ENCODE data around the gene DNM3. TPM values are rescaled to one million over a fixed set of nuclear protein-coding genes. Genes with fewer than 3 reads are reported as not detected.

The DNM3 gene
- total RNA-seq, 1 donor from 2014 or later: 2.1 TPM

- Mint-ChIP-seq H3K9me3 (no peaks in the 10 kb centered on the region), H3K4me3 (no peak overlapping the region), H3K36me3 (no peaks in the 10 kb centered on the region), H3K27me3 (no peaks in the 10 kb centered on the region), H3K27ac (no peak overlapping the region), H3K4me1 (ENCODE audit: unreplicated experiment) (peaks cover 22% of the 10 kb centered on the region)
- TF ChIP-seq, protein P1, sequence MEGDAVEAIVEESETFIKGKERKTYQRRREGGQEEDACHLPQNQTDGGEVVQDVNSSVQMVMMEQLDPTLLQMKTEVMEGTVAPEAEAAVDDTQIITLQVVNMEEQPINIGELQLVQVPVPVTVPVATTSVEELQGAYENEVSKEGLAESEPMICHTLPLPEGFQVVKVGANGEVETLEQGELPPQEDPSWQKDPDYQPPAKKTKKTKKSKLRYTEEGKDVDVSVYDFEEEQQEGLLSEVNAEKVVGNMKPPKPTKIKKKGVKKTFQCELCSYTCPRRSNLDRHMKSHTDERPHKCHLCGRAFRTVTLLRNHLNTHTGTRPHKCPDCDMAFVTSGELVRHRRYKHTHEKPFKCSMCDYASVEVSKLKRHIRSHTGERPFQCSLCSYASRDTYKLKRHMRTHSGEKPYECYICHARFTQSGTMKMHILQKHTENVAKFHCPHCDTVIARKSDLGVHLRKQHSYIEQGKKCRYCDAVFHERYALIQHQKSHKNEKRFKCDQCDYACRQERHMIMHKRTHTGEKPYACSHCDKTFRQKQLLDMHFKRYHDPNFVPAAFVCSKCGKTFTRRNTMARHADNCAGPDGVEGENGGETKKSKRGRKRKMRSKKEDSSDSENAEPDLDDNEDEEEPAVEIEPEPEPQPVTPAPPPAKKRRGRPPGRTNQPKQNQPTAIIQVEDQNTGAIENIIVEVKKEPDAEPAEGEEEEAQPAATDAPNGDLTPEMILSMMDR (conservative IDR thresholded peaks at IDR 0.05): no peak
- DNase-seq (ENCODE audit: extremely low spot score, unreplicated experiment): no peak
Measured at GRCh38 chr1:172172352-172172831, 331.1 kb downstream of the DNM3 start.

DNA sequence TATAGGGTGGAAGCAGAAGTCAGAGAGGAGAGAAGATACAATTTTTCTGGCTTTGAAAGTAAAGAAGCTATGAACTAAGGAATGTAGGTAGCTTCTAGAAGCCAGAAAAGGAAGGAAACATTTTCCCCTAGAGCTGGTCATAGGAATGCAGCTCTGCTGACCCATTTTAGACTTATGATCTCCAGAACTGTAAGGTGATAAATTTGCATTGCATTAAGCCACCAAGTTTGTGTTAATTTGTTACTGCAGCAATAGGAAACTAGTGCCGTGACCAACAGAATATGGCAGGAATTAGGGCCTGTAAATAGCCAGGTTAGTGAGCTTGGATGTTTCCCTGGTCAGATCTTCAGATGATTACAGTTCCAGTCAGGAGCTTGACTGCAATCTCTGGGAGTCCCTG, 334.9 kb downstream of the DNM3 start:
- TF ChIP-seq, protein P1 (conservative IDR thresholded peaks at IDR 0.05): no peak
- H3K4me1 Mint-ChIP-seq (ENCODE audit: unreplicated experiment): peaks cover 20% of the 10 kb centered on the region
- H3K36me3 Mint-ChIP-seq: no peaks in the 10 kb centered on the region
- no peak overlapping the region for H3K27ac Mint-ChIP-seq
- no peak overlapping the region for H3K4me3 Mint-ChIP-seq
- no peak for DNase-seq (ENCODE audit: extremely low spot score, unreplicated experiment)
- no peaks in the 10 kb centered on the region for H3K9me3 Mint-ChIP-seq
- no peaks in the 10 kb centered on the region for H3K27me3 Mint-ChIP-seq

- no peak for DNase-seq (ENCODE audit: extremely low spot score, unreplicated experiment)
- Mint-ChIP-seq H3K36me3 (no peaks in the 10 kb centered on the region), H3K27ac (no peak overlapping the region), H3K9me3 (no peaks in the 10 kb centered on the region), H3K4me1 (ENCODE audit: unreplicated experiment) (peaks cover 32% of the 10 kb centered on the region), H3K27me3 (no peaks in the 10 kb centered on the region), H3K4me3 (no peak overlapping the region)
- TF ChIP-seq, protein P1 (conservative IDR thresholded peaks at IDR 0.05): no peak
Measured at GRCh38 chr1:172177849-172178248, 336.6 kb downstream of the DNM3 start.

DNA sequence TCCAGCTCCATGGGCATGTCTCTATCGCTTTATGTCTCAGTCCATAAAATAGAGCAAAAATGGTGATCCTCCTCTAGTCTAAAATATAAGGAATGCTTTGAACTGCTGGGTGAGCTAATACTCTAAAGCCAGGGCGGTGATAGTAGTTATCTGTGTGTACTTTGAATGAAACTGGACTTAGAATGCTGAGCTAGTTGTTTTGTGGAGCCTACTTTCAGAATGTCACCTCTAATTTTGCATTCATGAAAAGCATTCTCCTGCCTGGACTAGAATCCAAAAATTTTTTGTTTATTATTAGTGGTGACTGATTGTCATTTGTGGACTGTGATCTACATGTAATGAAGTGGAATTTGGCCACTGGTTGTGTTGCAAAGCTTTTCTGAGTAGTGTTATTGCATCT, 337.6 kb downstream of the DNM3 start:
- H3K36me3 Mint-ChIP-seq: no peaks in the 10 kb centered on the region
- no peak overlapping the region for H3K27ac Mint-ChIP-seq
- no peak for DNase-seq (ENCODE audit: extremely low spot score, unreplicated experiment)
- H3K4me1 Mint-ChIP-seq (ENCODE audit: unreplicated experiment): peaks cover 32% of the 10 kb centered on the region
- TF ChIP-seq, protein P1 (conservative IDR thresholded peaks at IDR 0.05): no peak
- no peaks in the 10 kb centered on the region for H3K27me3 Mint-ChIP-seq
- H3K4me3 Mint-ChIP-seq: no peak overlapping the region
- no peaks in the 10 kb centered on the region for H3K9me3 Mint-ChIP-seq

DNA sequence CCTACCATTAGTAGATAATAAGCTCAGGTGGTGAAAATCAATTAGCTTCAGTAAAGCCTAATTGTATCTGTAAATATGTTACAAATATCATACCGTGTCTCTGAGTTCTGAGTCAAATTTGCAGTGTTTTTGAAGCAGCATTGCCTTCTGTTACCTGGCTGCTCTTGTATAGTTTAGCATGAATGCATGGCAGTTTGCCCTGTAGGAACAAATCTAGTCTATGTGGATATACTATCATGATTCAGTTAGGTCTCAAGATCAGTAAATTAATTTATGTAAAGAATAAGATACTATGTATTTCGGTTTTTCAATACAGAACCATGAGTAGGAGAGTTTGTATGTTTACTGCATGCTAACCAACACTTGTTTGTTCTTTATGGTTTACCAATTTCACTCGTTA, 338.6 kb downstream of the DNM3 start:
- H3K27me3 Mint-ChIP-seq: no peaks in the 10 kb centered on the region
- H3K36me3 Mint-ChIP-seq: no peaks in the 10 kb centered on the region
- no peak for DNase-seq (ENCODE audit: extremely low spot score, unreplicated experiment)
- no peak overlapping the region for H3K4me3 Mint-ChIP-seq
- TF ChIP-seq, protein P1 (conservative IDR thresholded peaks at IDR 0.05): no peak
- no peaks in the 10 kb centered on the region for H3K9me3 Mint-ChIP-seq
- peaks cover 39% of the 10 kb centered on the region for H3K4me1 Mint-ChIP-seq (ENCODE audit: unreplicated experiment)
- H3K27ac Mint-ChIP-seq: no peak overlapping the region
